ENCODE results near the gene ME3. TPM values are rescaled to one million over a fixed set of nuclear protein-coding genes. Genes with fewer than 3 reads are reported as not detected.

ME3 gene
- polyA plus RNA-seq, result 10 to 100 TPM in 1 of 4 donors, 1 to 10 TPM in 3; 5.1 to 21.4 (median 7.3) TPM
- long read RNA-seq, donor 1, partial matches to known transcripts, result 5 of 5 reads
- long read RNA-seq, donor 1, other reads (novel, unspliced or antisense), result 0 of 5 reads
- long read RNA-seq, donor 2, result 0 reads
- long read RNA-seq, donor 3, partial matches to known transcripts, result 5 of 5 reads
- long read RNA-seq, donor 3, other reads (novel, unspliced or antisense), result 0 of 5 reads
- long read RNA-seq, donor 4, result 0 reads
- long read RNA-seq, donor 5, result 0 reads
- long read RNA-seq, donor 6, partial matches to known transcripts, result 0 of 2 reads
- long read RNA-seq, donor 6, other reads (novel, unspliced or antisense), result 0 of 2 reads
- long read RNA-seq, donor 7, result 0 reads
- long read RNA-seq, donor 8, result 0 reads
- long read RNA-seq, donor 9, result 0 reads
- long read RNA-seq, donor 10, partial matches to known transcripts, result 0 of 2 reads
- long read RNA-seq, donor 10, other reads (novel, unspliced or antisense), result 0 of 2 reads

GRCh38 chr11:86672007-86672621, at the start of gene ME3:
TSS of gene ME3 (minus strand) at chr11:86672616.
- peak within 1 kb of the TSS in 2 of 3 donors; percentile 70 to 90 for H3K27ac ChIP-seq (ENCODE audit: low read depth in 1 of 3, low read length in 2 of 3)
- H3K4me3 ChIP-seq (ENCODE audit: low read depth in 1 of 3, low read length in 3 of 3), result peak within 1 kb of the TSS; percentile 59 to 80 (median 66)
- H3K9me3 ChIP-seq (ENCODE audit: control insufficient read depth in 2 of 2, insufficient read depth in 1 of 2, low read depth in 1 of 2, low read length in 1 of 2), result no peaks in the 10 kb centered on the region
- WGBS, 3 donors, result 1 to 2% (median 1%) methylated on average over 49 to 52 of the region's 52 CpGs
- FAIRE-seq (no peak), DNase-seq (peak; percentile 77 to 90)
- H3K36me3 ChIP-seq (ENCODE audit: control insufficient read depth in 3 of 3, insufficient read depth in 2 of 3, low read depth in 1 of 3, low read length in 3 of 3), result peaks cover 0 to 3% (median 0%) of the 10 kb centered on the region in 3 donors
- H3K27me3 ChIP-seq (ENCODE audit: control insufficient read depth in 3 of 3, insufficient read depth in 3 of 3, low read length in 3 of 3), result no peaks in the 10 kb centered on the region
- H3K4me1 ChIP-seq (ENCODE audit: control insufficient read depth in 3 of 3, insufficient read depth in 2 of 3, low read depth in 1 of 3, low read length in 2 of 3), result peaks cover 2 to 9% (median 5%) of the 10 kb centered on the region in 3 donors

- H3K27me3 ChIP-seq (ENCODE audit: control insufficient read depth in 3 of 3, insufficient read depth in 3 of 3, low read length in 3 of 3), result no peaks in the 10 kb centered on the region
- no peak overlapping the region for H3K27ac ChIP-seq (ENCODE audit: low read depth in 1 of 3, low read length in 2 of 3)
- H3K36me3 ChIP-seq (ENCODE audit: control insufficient read depth in 3 of 3, insufficient read depth in 2 of 3, low read depth in 1 of 3, low read length in 3 of 3), result no peaks in the 10 kb centered on the region
- no peak overlapping the region for H3K4me3 ChIP-seq (ENCODE audit: low read depth in 1 of 3, low read length in 3 of 3)
- FAIRE-seq (no peak), DNase-seq (no peak)
- H3K9me3 ChIP-seq (ENCODE audit: control insufficient read depth in 2 of 2, insufficient read depth in 1 of 2, low read depth in 1 of 2, low read length in 1 of 2), result no peaks in the 10 kb centered on the region
- H3K4me1 ChIP-seq (ENCODE audit: control insufficient read depth in 3 of 3, insufficient read depth in 2 of 3, low read depth in 1 of 3, low read length in 2 of 3), result no peaks in the 10 kb centered on the region
- WGBS, 3 donors, result 50 to 58% (median 57%) methylated on average over 1 of the region's 1 CpG
Observed at GRCh38 chr11:86722006-86722405, 49.6 kb upstream of the ME3 start.

- DNase-seq (no peak), FAIRE-seq (no peak)
- no peak overlapping the region for H3K4me3 ChIP-seq (ENCODE audit: low read depth in 1 of 3, low read length in 3 of 3)
- H3K9me3 ChIP-seq (ENCODE audit: control insufficient read depth in 2 of 2, insufficient read depth in 1 of 2, low read depth in 1 of 2, low read length in 1 of 2), result no peaks in the 10 kb centered on the region
- no peaks in the 10 kb centered on the region for H3K27me3 ChIP-seq (ENCODE audit: control insufficient read depth in 3 of 3, insufficient read depth in 3 of 3, low read length in 3 of 3)
- H3K27ac ChIP-seq (ENCODE audit: low read depth in 1 of 3, low read length in 2 of 3), result no peak overlapping the region
- H3K36me3 ChIP-seq (ENCODE audit: control insufficient read depth in 3 of 3, insufficient read depth in 2 of 3, low read depth in 1 of 3, low read length in 3 of 3), result no peaks in the 10 kb centered on the region
- no peaks in the 10 kb centered on the region for H3K4me1 ChIP-seq (ENCODE audit: control insufficient read depth in 3 of 3, insufficient read depth in 2 of 3, low read depth in 1 of 3, low read length in 2 of 3)
- 82 to 91% (median 84%) methylated on average over 2 of the region's 2 CpGs for WGBS, 3 donors
Observed at GRCh38 chr11:86720546-86720945, 48.1 kb upstream of the ME3 start.

GRCh38 chr11:86719781-86720463, 47.5 kb upstream of the ME3 start:
- no peaks in the 10 kb centered on the region for H3K4me1 ChIP-seq (ENCODE audit: control insufficient read depth in 3 of 3, insufficient read depth in 2 of 3, low read depth in 1 of 3, low read length in 2 of 3)
- no peak overlapping the region for H3K27ac ChIP-seq (ENCODE audit: low read depth in 1 of 3, low read length in 2 of 3)
- no peaks in the 10 kb centered on the region for H3K9me3 ChIP-seq (ENCODE audit: control insufficient read depth in 2 of 2, insufficient read depth in 1 of 2, low read depth in 1 of 2, low read length in 1 of 2)
- no peak overlapping the region for H3K4me3 ChIP-seq (ENCODE audit: low read depth in 1 of 3, low read length in 3 of 3)
- H3K27me3 ChIP-seq (ENCODE audit: control insufficient read depth in 3 of 3, insufficient read depth in 3 of 3, low read length in 3 of 3), result no peaks in the 10 kb centered on the region
- 67 to 81% (median 78%) methylated on average over 1 of the region's 1 CpG for WGBS, 3 donors
- FAIRE-seq, result no peak
- no peaks in the 10 kb centered on the region for H3K36me3 ChIP-seq (ENCODE audit: control insufficient read depth in 3 of 3, insufficient read depth in 2 of 3, low read depth in 1 of 3, low read length in 3 of 3)
- DNase-seq, result no peak

GRCh38 chr11:86718999-86719398, 46.6 kb upstream of the ME3 start:
- H3K4me1 ChIP-seq (ENCODE audit: control insufficient read depth in 3 of 3, insufficient read depth in 2 of 3, low read depth in 1 of 3, low read length in 2 of 3), result no peaks in the 10 kb centered on the region
- H3K4me3 ChIP-seq (ENCODE audit: low read depth in 1 of 3, low read length in 3 of 3), result no peak overlapping the region
- no peaks in the 10 kb centered on the region for H3K36me3 ChIP-seq (ENCODE audit: control insufficient read depth in 3 of 3, insufficient read depth in 2 of 3, low read depth in 1 of 3, low read length in 3 of 3)
- 71 to 86% (median 78%) methylated on average over 1 of the region's 1 CpG for WGBS, 3 donors
- DNase-seq (no peak), FAIRE-seq (no peak)
- H3K27ac ChIP-seq (ENCODE audit: low read depth in 1 of 3, low read length in 2 of 3), result no peak overlapping the region
- H3K9me3 ChIP-seq (ENCODE audit: control insufficient read depth in 2 of 2, insufficient read depth in 1 of 2, low read depth in 1 of 2, low read length in 1 of 2), result no peaks in the 10 kb centered on the region
- no peaks in the 10 kb centered on the region for H3K27me3 ChIP-seq (ENCODE audit: control insufficient read depth in 3 of 3, insufficient read depth in 3 of 3, low read length in 3 of 3)

- H3K9me3 ChIP-seq (ENCODE audit: control insufficient read depth in 2 of 2, insufficient read depth in 1 of 2, low read depth in 1 of 2, low read length in 1 of 2), result no peaks in the 10 kb centered on the region
- whole genome bisulfite sequencing, 3 donors, result 82 to 87% (median 84%) methylated on average over 1 of the region's 1 CpG
- H3K4me3 ChIP-seq (ENCODE audit: low read depth in 1 of 3, low read length in 3 of 3), result no peak overlapping the region
- no peak for DNase-seq
- H3K36me3 ChIP-seq (ENCODE audit: control insufficient read depth in 3 of 3, insufficient read depth in 2 of 3, low read depth in 1 of 3, low read length in 3 of 3), result no peaks in the 10 kb centered on the region
- no peaks in the 10 kb centered on the region for H3K4me1 ChIP-seq (ENCODE audit: control insufficient read depth in 3 of 3, insufficient read depth in 2 of 3, low read depth in 1 of 3, low read length in 2 of 3)
- no peak overlapping the region for H3K27ac ChIP-seq (ENCODE audit: low read depth in 1 of 3, low read length in 2 of 3)
- no peaks in the 10 kb centered on the region for H3K27me3 ChIP-seq (ENCODE audit: control insufficient read depth in 3 of 3, insufficient read depth in 3 of 3, low read length in 3 of 3)
- no peak for FAIRE-seq
Observed at GRCh38 chr11:86718521-86718920, 46.1 kb upstream of the ME3 start.

GRCh38 chr11:86717817-86718501, 45.5 kb upstream of the ME3 start:
- H3K36me3 ChIP-seq (ENCODE audit: control insufficient read depth in 3 of 3, insufficient read depth in 2 of 3, low read depth in 1 of 3, low read length in 3 of 3), result no peaks in the 10 kb centered on the region
- FAIRE-seq, result no peak
- H3K4me3 ChIP-seq (ENCODE audit: low read depth in 1 of 3, low read length in 3 of 3), result no peak overlapping the region
- H3K27me3 ChIP-seq (ENCODE audit: control insufficient read depth in 3 of 3, insufficient read depth in 3 of 3, low read length in 3 of 3), result no peaks in the 10 kb centered on the region
- H3K27ac ChIP-seq (ENCODE audit: low read depth in 1 of 3, low read length in 2 of 3), result no peak overlapping the region
- H3K9me3 ChIP-seq (ENCODE audit: control insufficient read depth in 2 of 2, insufficient read depth in 1 of 2, low read depth in 1 of 2, low read length in 1 of 2), result no peaks in the 10 kb centered on the region
- no peaks in the 10 kb centered on the region for H3K4me1 ChIP-seq (ENCODE audit: control insufficient read depth in 3 of 3, insufficient read depth in 2 of 3, low read depth in 1 of 3, low read length in 2 of 3)
- peak in 1 of 2 donors; percentile 35 for DNase-seq
- 35 to 51% (median 37%) methylated on average over 3 of the region's 3 CpGs for WGBS, 3 donors

- Histone ChIP-seq H3K4me3 (ENCODE audit: low read depth in 1 of 3, low read length in 3 of 3) (no peak overlapping the region), H3K4me1 (ENCODE audit: control insufficient read depth in 3 of 3, insufficient read depth in 2 of 3, low read depth in 1 of 3, low read length in 2 of 3) (no peaks in the 10 kb centered on the region), H3K27me3 (ENCODE audit: control insufficient read depth in 3 of 3, insufficient read depth in 3 of 3, low read length in 3 of 3) (no peaks in the 10 kb centered on the region), H3K27ac (ENCODE audit: low read depth in 1 of 3, low read length in 2 of 3) (no peak overlapping the region), H3K36me3 (ENCODE audit: control insufficient read depth in 3 of 3, insufficient read depth in 2 of 3, low read depth in 1 of 3, low read length in 3 of 3) (no peaks in the 10 kb centered on the region), H3K9me3 (ENCODE audit: control insufficient read depth in 2 of 2, insufficient read depth in 1 of 2, low read depth in 1 of 2, low read length in 1 of 2) (no peaks in the 10 kb centered on the region)
- DNase-seq (no peak), FAIRE-seq (no peak)
- 92 to 98% (median 92%) methylated on average over 3 of the region's 3 CpGs for WGBS, 3 donors
Observed at GRCh38 chr11:86715611-86716010, 43.2 kb upstream of the ME3 start.
